ENCODE results near the gene EPHB1.
A peak's percentile ranks its signal among the peaks of the same experiment; 100 is the strongest.

Gene EPHB1

GRCh38 chr3:134850761-134851160, 55.7 kb downstream of the EPHB1 start:
- no peak for DNase-seq (ENCODE audit: low spot score)

- DNase-seq (ENCODE audit: low spot score) = no peak
These were observed 57.1 kb downstream of the EPHB1 start for GRCh38 chr3:134852132-134852531.

GRCh38 chr3:134852893-134853351, 57.9 kb downstream of the EPHB1 start:
- peak; percentile 57 for DNase-seq (ENCODE audit: low spot score)

GRCh38 chr3:134854254-134854653, 59.2 kb downstream of the EPHB1 start:
- DNase-seq (ENCODE audit: low spot score) = no peak

- peak; percentile 28 for DNase-seq (ENCODE audit: low spot score)
These were observed 62.3 kb downstream of the EPHB1 start for GRCh38 chr3:134857356-134857755.

- no peak for DNase-seq (ENCODE audit: low spot score)
These were observed 62.8 kb downstream of the EPHB1 start for GRCh38 chr3:134857776-134858362.

GRCh38 chr3:134858441-134859035, 63.5 kb downstream of the EPHB1 start:
- DNase-seq (ENCODE audit: low spot score) = no peak

- DNase-seq (ENCODE audit: low spot score) = no peak
These were observed 64.3 kb downstream of the EPHB1 start for GRCh38 chr3:134859341-134859740.

- DNase-seq (ENCODE audit: low spot score) = no peak
These were observed 65.1 kb downstream of the EPHB1 start for GRCh38 chr3:134860141-134860540.

GRCh38 chr3:134863915-134864314, 68.9 kb downstream of the EPHB1 start:
- DNase-seq (ENCODE audit: low spot score) = no peak

- DNase-seq (ENCODE audit: low spot score) = peak; percentile 45
These were observed 69.6 kb downstream of the EPHB1 start for GRCh38 chr3:134864636-134865035.

GRCh38 chr3:134867277-134867676, 72.2 kb downstream of the EPHB1 start:
- no peak for DNase-seq (ENCODE audit: low spot score)

- no peak for DNase-seq (ENCODE audit: low spot score)
These were observed 74.2 kb downstream of the EPHB1 start for GRCh38 chr3:134869153-134869726.

- DNase-seq (ENCODE audit: low spot score) = no peak
These were observed 76.8 kb downstream of the EPHB1 start for GRCh38 chr3:134871818-134872217.

GRCh38 chr3:134872440-134873388, 77.7 kb downstream of the EPHB1 start:
- no peak for DNase-seq (ENCODE audit: low spot score)

- DNase-seq (ENCODE audit: low spot score) = no peak
These were observed 78.7 kb downstream of the EPHB1 start for GRCh38 chr3:134873789-134874188.

GRCh38 chr3:134874737-134875413, 79.8 kb downstream of the EPHB1 start:
- no peak for DNase-seq (ENCODE audit: low spot score)

GRCh38 chr3:134876836-134877235, 81.8 kb downstream of the EPHB1 start:
- no peak for DNase-seq (ENCODE audit: low spot score)

GRCh38 chr3:134877788-134878187, 82.7 kb downstream of the EPHB1 start:
- no peak for DNase-seq (ENCODE audit: low spot score)

GRCh38 chr3:134879990-134880389, 84.9 kb downstream of the EPHB1 start:
- DNase-seq (ENCODE audit: low spot score) = peak; percentile 51

- no peak for DNase-seq (ENCODE audit: low spot score)
These were observed 85.4 kb downstream of the EPHB1 start for GRCh38 chr3:134880431-134880830.

- DNase-seq (ENCODE audit: low spot score) = no peak
These were observed 86.2 kb downstream of the EPHB1 start for GRCh38 chr3:134881305-134881704.

All from Ammon's horn (tissue), 1 donor.